IMR-90 (cell line): ENCODE data around the gene ZNF718.

Source experiments
- FOS ChIP-seq: fragments of 150-350 bp; IDR thresholded peaks from 2 replicates; pipeline ENCODE4 v1.6.1; 2016; ENCODE audit warnings: low read depth, low read length
- POLR2A ChIP-seq: IDR thresholded peaks from 2 replicates; pipeline ENCODE4 v1.6.1; 2012; ENCODE audit warnings: mild to moderate bottlenecking, low read depth, low read length

DNA sequence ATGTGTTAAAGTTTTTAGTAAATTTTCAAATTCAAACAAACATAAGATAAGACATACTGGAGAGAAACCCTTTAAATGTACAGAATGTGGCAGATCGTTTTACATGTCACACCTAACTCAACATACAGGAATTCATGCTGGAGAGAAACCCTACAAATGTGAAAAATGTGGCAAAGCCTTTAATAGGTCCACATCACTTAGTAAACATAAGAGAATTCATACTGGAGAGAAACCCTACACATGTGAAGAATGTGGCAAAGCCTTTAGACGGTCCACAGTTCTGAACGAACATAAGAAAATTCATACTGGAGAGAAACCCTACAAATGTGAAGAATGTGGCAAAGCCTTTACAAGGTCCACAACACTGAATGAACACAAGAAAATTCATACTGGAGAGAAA, 38.4 kb upstream of the ZNF718 start:
- TF ChIP-seq POLR2A (no peak), FOS (no peak)
